ENCODE data around the gene OR52B4. TPM values are rescaled to one million over a fixed set of nuclear protein-coding genes. Genes with fewer than 3 reads are reported as not detected.
"Not testable (repeated sequence)": the region's sequence is repeated elsewhere in the genome, so short reads cannot be mapped to it uniquely, and the experiment has no call there.

OR52B4 gene
- total RNA-seq, 1 experiment from 2014 or later: not detected

DNA sequence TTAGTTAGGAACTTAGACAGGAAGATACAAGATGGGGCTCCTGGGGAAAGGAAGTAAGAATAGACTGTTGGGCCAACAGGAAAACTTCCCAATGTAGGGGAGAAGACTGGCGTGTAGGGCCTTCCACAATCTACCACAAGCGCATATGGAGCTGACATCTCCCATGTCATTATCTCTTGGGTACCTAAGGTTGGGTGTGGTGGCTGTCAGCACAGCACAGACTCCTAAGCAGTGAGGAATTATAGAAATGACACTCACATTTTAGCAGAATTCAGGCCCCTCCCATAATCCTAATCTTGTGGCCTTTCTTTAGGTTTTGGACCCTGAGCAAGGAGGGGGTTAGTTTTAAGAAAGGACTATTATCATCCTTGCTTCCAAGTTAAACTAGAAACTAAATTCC, 13.7 kb upstream of the OR52B4 start:
- Histone ChIP-seq H3K79me2 (ENCODE audit: low read length) (no peaks in the 10 kb centered on the region), H4K20me1 (ENCODE audit: insufficient read depth, low read depth, low read length) (no peaks in the 10 kb centered on the region), H3K9me2 (replicated peaks; ENCODE audit: insufficient read depth, low read length) (no peaks in the 10 kb centered on the region), H3K9ac (ENCODE audit: low read length) (no peak overlapping the region), H3K36me3 (ENCODE audit: insufficient read depth, low read length) (no peaks in the 10 kb centered on the region), H3K4me3 (ENCODE audit: low read length) (no peak overlapping the region), H3K27ac (ENCODE audit: low read length) (no peak overlapping the region), H3K4me1 (ENCODE audit: low read length) (no peaks in the 10 kb centered on the region), H2AFZ (ENCODE audit: low read length) (no peak overlapping the region), H3K27me3 (ENCODE audit: low read length) (no peaks in the 10 kb centered on the region), H3K9me3 (ENCODE audit: low read length) (no peaks in the 10 kb centered on the region), H3K4me2 (ENCODE audit: low read depth, low read length, poor library complexity, severe bottlenecking) (no peak overlapping the region)
- DNase-seq: no peak

GRCh38 chr11:4375431-4376140, 7.4 kb upstream of the OR52B4 start:
- Histone ChIP-seq H3K79me2 (ENCODE audit: low read length) (no peaks in the 10 kb centered on the region), H4K20me1 (ENCODE audit: insufficient read depth, low read depth, low read length) (no peaks in the 10 kb centered on the region), H3K4me1 (ENCODE audit: low read length) (no peaks in the 10 kb centered on the region), H3K9me2 (replicated peaks; ENCODE audit: insufficient read depth, low read length) (no peaks in the 10 kb centered on the region), H3K36me3 (ENCODE audit: insufficient read depth, low read length) (no peaks in the 10 kb centered on the region), H2AFZ (ENCODE audit: low read length) (no peak overlapping the region), H3K4me2 (ENCODE audit: low read depth, low read length, poor library complexity, severe bottlenecking) (no peak overlapping the region), H3K27ac (ENCODE audit: low read length) (no peak overlapping the region), H3K9me3 (ENCODE audit: low read length) (no peaks in the 10 kb centered on the region), H3K4me3 (ENCODE audit: low read length) (no peak overlapping the region), H3K27me3 (ENCODE audit: low read length) (no peaks in the 10 kb centered on the region), H3K9ac (ENCODE audit: low read length) (no peak overlapping the region)
- no peak for DNase-seq

GRCh38 chr11:4370166-4370565, 2.0 kb upstream of the OR52B4 start:
- no peaks in the 10 kb centered on the region for H3K79me2 ChIP-seq (ENCODE audit: low read length)
- H3K9me2 ChIP-seq (replicated peaks; ENCODE audit: insufficient read depth, low read length): no peaks in the 10 kb centered on the region
- H3K27me3 ChIP-seq (ENCODE audit: low read length): no peaks in the 10 kb centered on the region
- H3K4me1 ChIP-seq (ENCODE audit: low read length): no peaks in the 10 kb centered on the region
- no peak overlapping the region for H3K4me2 ChIP-seq (ENCODE audit: low read depth, low read length, poor library complexity, severe bottlenecking)
- H3K4me3 ChIP-seq (ENCODE audit: low read length): no peak overlapping the region
- no peak overlapping the region for H3K9ac ChIP-seq (ENCODE audit: low read length)
- no peak overlapping the region for H2AFZ ChIP-seq (ENCODE audit: low read length)
- H4K20me1 ChIP-seq (ENCODE audit: insufficient read depth, low read depth, low read length): no peaks in the 10 kb centered on the region
- H3K27ac ChIP-seq (ENCODE audit: low read length): no peak overlapping the region
- no peaks in the 10 kb centered on the region for H3K36me3 ChIP-seq (ENCODE audit: insufficient read depth, low read length)
- no peaks in the 10 kb centered on the region for H3K9me3 ChIP-seq (ENCODE audit: low read length)
- no peak for DNase-seq

GRCh38 chr11:4348142-4348541, 20.0 kb downstream of the OR52B4 start:
- not testable (repeated sequence) for H3K27me3 ChIP-seq (ENCODE audit: low read length)

DNA sequence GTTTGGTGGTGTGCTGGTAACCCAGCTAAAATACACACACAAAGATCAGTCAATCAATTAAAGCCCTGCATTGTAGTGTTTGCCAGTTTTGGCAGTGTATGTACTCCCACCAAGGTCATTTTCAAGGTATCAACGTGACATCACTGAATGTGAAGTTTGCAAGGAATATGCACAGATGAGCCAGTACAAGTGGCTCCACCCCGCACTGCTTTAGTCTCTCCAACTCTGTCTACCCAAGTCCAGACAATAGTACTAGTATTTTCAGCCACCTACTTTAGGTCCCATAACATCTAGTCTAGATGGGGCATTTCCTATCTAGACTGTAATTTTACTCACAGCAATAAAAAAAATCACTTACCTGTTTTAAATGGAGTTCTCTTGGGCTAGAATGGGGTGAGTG, 22.8 kb downstream of the OR52B4 start:
- not testable (repeated sequence) for H3K36me3 ChIP-seq (ENCODE audit: insufficient read depth, low read length); H3K4me3 ChIP-seq (ENCODE audit: low read length); H4K20me1 ChIP-seq (ENCODE audit: insufficient read depth, low read depth, low read length); H3K79me2 ChIP-seq (ENCODE audit: low read length); H3K9me2 ChIP-seq (replicated peaks; ENCODE audit: insufficient read depth, low read length); H3K27ac ChIP-seq (ENCODE audit: low read length); H3K4me2 ChIP-seq (ENCODE audit: low read depth, low read length, poor library complexity, severe bottlenecking); H3K4me1 ChIP-seq (ENCODE audit: low read length); H3K9me3 ChIP-seq (ENCODE audit: low read length); H2AFZ ChIP-seq (ENCODE audit: low read length); DNase-seq; H3K27me3 ChIP-seq (ENCODE audit: low read length); H3K9ac ChIP-seq (ENCODE audit: low read length)

More at GRCh38 chr11:4348142-4348541, 20.0 kb downstream of the OR52B4 start:
- not testable (repeated sequence) for H3K36me3 ChIP-seq (ENCODE audit: insufficient read depth, low read length); H3K4me1 ChIP-seq (ENCODE audit: low read length); H3K79me2 ChIP-seq (ENCODE audit: low read length); H4K20me1 ChIP-seq (ENCODE audit: insufficient read depth, low read depth, low read length); H3K9me2 ChIP-seq (replicated peaks; ENCODE audit: insufficient read depth, low read length); H3K4me3 ChIP-seq (ENCODE audit: low read length); H3K9me3 ChIP-seq (ENCODE audit: low read length); H3K27ac ChIP-seq (ENCODE audit: low read length); H2AFZ ChIP-seq (ENCODE audit: low read length); H3K9ac ChIP-seq (ENCODE audit: low read length); H3K4me2 ChIP-seq (ENCODE audit: low read depth, low read length, poor library complexity, severe bottlenecking); DNase-seq

DNA sequence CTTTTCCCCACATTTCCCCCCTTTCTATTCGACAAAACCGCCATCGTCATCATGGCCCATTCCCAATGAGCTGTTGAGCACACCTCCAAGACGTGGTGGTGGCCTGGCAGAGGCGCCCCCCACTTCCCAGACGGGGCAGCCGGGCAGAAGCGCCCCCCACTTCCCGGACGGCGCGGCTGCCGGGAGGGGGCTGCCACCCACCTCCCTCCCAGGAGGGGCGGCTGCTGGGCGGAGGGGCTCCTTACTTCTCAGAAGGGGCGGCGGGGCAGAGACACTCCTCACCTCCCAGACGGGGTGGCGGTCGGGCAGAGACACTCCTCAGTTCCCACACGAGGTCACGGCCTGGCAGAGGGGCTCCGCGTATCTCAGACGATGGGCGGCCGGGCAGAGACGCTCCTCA, 33.8 kb downstream of the OR52B4 start:
- not testable (repeated sequence) for H3K9me3 ChIP-seq (ENCODE audit: low read length); H3K27ac ChIP-seq (ENCODE audit: low read length); H3K9ac ChIP-seq (ENCODE audit: low read length); H3K9me2 ChIP-seq (replicated peaks; ENCODE audit: insufficient read depth, low read length); H3K4me3 ChIP-seq (ENCODE audit: low read length); H3K4me1 ChIP-seq (ENCODE audit: low read length); H3K36me3 ChIP-seq (ENCODE audit: insufficient read depth, low read length); DNase-seq; H4K20me1 ChIP-seq (ENCODE audit: insufficient read depth, low read depth, low read length); H2AFZ ChIP-seq (ENCODE audit: low read length); H3K27me3 ChIP-seq (ENCODE audit: low read length); H3K4me2 ChIP-seq (ENCODE audit: low read depth, low read length, poor library complexity, severe bottlenecking); H3K79me2 ChIP-seq (ENCODE audit: low read length)

Other genes with a start within 250 kb of the OR52B4 start
- gene TRIM21, start 25.3 kb upstream of the OR52B4 start, total RNA-seq (2014; rRNA removed; shearing (Covaris generic); ENCODE audit: low replicate concordance): 15.1 and 24.7 TPM in 2 replicates
- gene OR52K2, start 80.9 kb upstream of the OR52B4 start, total RNA-seq (2014; rRNA removed; shearing (Covaris generic); ENCODE audit: low replicate concordance): not detected in 2 replicates
- not detected in 2 replicates for gene OR52K1, start 114.3 kb upstream of the OR52B4 start, total RNA-seq (2014; rRNA removed; shearing (Covaris generic); ENCODE audit: low replicate concordance)
- not detected in 2 replicates for gene OR52M1, start 176.8 kb upstream of the OR52B4 start, total RNA-seq (2014; rRNA removed; shearing (Covaris generic); ENCODE audit: low replicate concordance)
- gene OR52I2, start 213.4 kb upstream of the OR52B4 start, total RNA-seq (2014; rRNA removed; shearing (Covaris generic); ENCODE audit: low replicate concordance): not detected in 2 replicates
- gene OR52I1, start 225.7 kb upstream of the OR52B4 start, total RNA-seq (2014; rRNA removed; shearing (Covaris generic); ENCODE audit: low replicate concordance): not detected in 2 replicates
- 17.5 and 21.1 TPM in 2 replicates for gene TRIM68, start 239.8 kb upstream of the OR52B4 start, total RNA-seq (2014; rRNA removed; shearing (Covaris generic); ENCODE audit: low replicate concordance)